Testis (tissue), 3 donors: ENCODE measurements around the gene KIAA0232. TPM values are rescaled to one million over a fixed set of nuclear protein-coding genes. Genes with fewer than 3 reads are reported as not detected.
A peak's percentile ranks its signal among the peaks of the same experiment; 100 is the strongest.

Source experiments
- DNase-seq: peaks from one replicate; pipeline ENCODE4 v3.0.0-alpha.2; 2019
- H3K27ac ChIP-seq, 2 donors: fragments of 200-600 bp; sonication (generic); one replicate each; pipeline ENCODE4 v1.5.1; 2019
- H3K27me3 ChIP-seq: fragments of 200-600 bp; sonication (generic); one replicate; pipeline ENCODE4 v1.5.1; 2019
- H3K36me3 ChIP-seq: fragments of 200-600 bp; sonication (generic); one replicate; pipeline ENCODE4 v1.5.1; 2017; ENCODE audit warnings: low read depth; ENCODE audit errors: missing control alignments
- H3K4me1 ChIP-seq: fragments of 200-600 bp; sonication (generic); one replicate; pipeline ENCODE4 v1.5.1; 2019
- H3K4me3 ChIP-seq, 2 donors: fragments of 200-600 bp; sonication (generic); one replicate each; pipeline ENCODE4 v1.5.1; 2017 to 2019
- H3K9me3 ChIP-seq: fragments of 200-600 bp; sonication (generic); one replicate; pipeline ENCODE4 v1.5.1; 2017
- POLR2A ChIP-seq: fragments of 450-650 bp; IDR thresholded peaks from one replicate; pipeline ENCODE4 v1.6.1; 2017; ENCODE audit warnings: antibody characterized with exemption, mild to moderate bottlenecking, moderate library complexity
- WGBS, 2 donors: methylation state at CpG; one replicate each; pipeline ENCODE4 v1.1.5; 2018; 5-methylcytosine and 5-hydroxymethylcytosine counted together
- intact Hi-C: fragments of 100-400 bp; cut with DNase I; formaldehyde crosslinking; loops from one replicate; pipeline ENCODE4 v1.15.1; 2023; ENCODE audit warnings: low total_unique reads
- polyA plus RNA-seq: library from polyadenylated mRNA; stranded (reverse); fragments of 350-450 nt; fragmentation: Illumina TruSeq; extraction: RNeasy Lipid Tissue Mini Kit (QIAGEN cat#74804); gene quantifications from one replicate; pipeline ENCODE4 v1.2.3, GENCODE V29; 2014; ENCODE audit warnings: low read depth, low replicate concordance; ENCODE audit not compliant: insufficient read depth
- total RNA-seq, 2 donors: library from RNA; depleted of rRNA; stranded (reverse); fragments of >200 nt; gene quantifications; one replicate each; pipeline ENCODE4 v1.2.3, GENCODE V29; 2016
- TF ChIP-seq, protein P1 (sequence below), 3 experiments: fragments of 450-650 bp in 2 of 3; fragments of 200-600 bp in 1 of 3; sonication (generic) in 1 of 3; IDR thresholded peaks; one replicate each; pipeline ENCODE4 v1.5.1; 2016 to 2019; ENCODE audit warnings: antibody characterized with exemption in 3 of 3, mild to moderate bottlenecking in 2 of 3, moderate library complexity in 1 of 3

The KIAA0232 gene
- total and polyA plus RNA-seq, 3 donors from 2014 or later: 22.7 to 48.0 (median 47.9) TPM

DNA sequence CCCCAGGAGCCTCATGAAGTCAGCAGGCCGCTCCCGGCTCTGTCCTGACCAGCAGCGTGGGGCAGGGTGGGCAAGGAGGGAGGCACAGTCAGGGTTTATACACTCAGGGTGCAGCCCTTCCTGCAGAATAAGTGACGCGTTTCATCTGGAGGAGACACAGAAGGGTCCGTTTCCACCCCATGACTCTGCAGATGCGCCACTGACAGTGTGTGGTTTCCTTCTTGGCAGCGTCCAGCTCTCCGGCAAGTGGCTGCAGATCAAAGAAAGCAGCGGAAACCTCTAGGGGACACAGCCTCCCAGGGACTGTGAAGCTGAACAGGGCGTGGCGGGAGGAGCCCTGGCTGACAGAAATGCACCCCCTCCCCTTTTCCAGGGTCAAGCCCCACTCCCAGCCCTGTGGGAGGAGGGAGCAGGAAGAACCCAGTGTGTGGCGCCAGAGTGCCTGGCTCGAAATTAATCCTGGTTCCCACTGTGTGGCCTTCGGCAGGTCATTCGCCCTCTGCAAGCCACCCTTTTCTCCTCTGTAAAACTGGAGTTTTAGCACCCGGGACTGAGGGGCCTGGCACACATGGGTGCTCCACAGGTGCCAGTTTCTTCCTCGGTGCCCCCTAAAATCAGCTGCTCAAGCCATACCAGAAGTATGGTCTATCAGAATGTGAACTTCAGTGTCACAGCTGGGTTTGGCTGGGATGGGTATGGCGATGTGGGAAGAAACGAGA, 109.8 kb downstream of the KIAA0232 start:
- H3K9me3 ChIP-seq: no peaks in the 10 kb centered on the region
- peaks cover 9% of the 10 kb centered on the region for H3K4me1 ChIP-seq
- H3K27me3 ChIP-seq: no peaks in the 10 kb centered on the region
- peak; percentile 46 for DNase-seq
- intact Hi-C loops: no loop called here
- H3K4me3 ChIP-seq: no peak overlapping the region
- TF ChIP-seq POLR2A: no peak
- 34 to 62% methylated on average over 8 to 20 of the region's 20 CpGs for WGBS, 2 donors
- peak overlapping the region in 1 of 2 donors; percentile 3 for H3K27ac ChIP-seq
- no peaks in the 10 kb centered on the region for H3K36me3 ChIP-seq

DNA sequence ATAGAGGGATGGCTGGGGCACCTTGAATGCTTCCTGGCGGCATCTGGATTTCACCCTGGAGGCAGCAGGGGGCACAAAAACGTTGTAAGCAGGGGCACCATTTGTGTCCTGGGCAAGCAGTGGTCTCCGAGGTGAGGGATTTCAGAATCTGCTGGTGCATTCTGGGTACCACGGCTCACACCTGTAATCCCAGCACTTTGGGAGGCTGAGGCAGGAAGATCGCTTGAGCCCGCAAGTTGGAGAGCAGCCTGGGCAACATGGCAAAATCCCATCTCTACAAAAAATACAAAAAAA, 110.3 kb downstream of the KIAA0232 start:
- no peak overlapping the region for H3K27ac ChIP-seq
- no peaks in the 10 kb centered on the region for H3K36me3 ChIP-seq
- WGBS, 2 donors: 76 to 80% methylated on average over 6 of the region's 6 CpGs
- DNase-seq: no peak
- H3K4me3 ChIP-seq: no peak overlapping the region
- H3K27me3 ChIP-seq: no peaks in the 10 kb centered on the region
- TF ChIP-seq, protein P1, sequence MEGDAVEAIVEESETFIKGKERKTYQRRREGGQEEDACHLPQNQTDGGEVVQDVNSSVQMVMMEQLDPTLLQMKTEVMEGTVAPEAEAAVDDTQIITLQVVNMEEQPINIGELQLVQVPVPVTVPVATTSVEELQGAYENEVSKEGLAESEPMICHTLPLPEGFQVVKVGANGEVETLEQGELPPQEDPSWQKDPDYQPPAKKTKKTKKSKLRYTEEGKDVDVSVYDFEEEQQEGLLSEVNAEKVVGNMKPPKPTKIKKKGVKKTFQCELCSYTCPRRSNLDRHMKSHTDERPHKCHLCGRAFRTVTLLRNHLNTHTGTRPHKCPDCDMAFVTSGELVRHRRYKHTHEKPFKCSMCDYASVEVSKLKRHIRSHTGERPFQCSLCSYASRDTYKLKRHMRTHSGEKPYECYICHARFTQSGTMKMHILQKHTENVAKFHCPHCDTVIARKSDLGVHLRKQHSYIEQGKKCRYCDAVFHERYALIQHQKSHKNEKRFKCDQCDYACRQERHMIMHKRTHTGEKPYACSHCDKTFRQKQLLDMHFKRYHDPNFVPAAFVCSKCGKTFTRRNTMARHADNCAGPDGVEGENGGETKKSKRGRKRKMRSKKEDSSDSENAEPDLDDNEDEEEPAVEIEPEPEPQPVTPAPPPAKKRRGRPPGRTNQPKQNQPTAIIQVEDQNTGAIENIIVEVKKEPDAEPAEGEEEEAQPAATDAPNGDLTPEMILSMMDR (IDR thresholded peaks at IDR 0.05): no peak
- TF ChIP-seq POLR2A: no peak
- intact Hi-C loops: no loop called here
- peaks cover 9% of the 10 kb centered on the region for H3K4me1 ChIP-seq
- H3K9me3 ChIP-seq: no peaks in the 10 kb centered on the region

DNA sequence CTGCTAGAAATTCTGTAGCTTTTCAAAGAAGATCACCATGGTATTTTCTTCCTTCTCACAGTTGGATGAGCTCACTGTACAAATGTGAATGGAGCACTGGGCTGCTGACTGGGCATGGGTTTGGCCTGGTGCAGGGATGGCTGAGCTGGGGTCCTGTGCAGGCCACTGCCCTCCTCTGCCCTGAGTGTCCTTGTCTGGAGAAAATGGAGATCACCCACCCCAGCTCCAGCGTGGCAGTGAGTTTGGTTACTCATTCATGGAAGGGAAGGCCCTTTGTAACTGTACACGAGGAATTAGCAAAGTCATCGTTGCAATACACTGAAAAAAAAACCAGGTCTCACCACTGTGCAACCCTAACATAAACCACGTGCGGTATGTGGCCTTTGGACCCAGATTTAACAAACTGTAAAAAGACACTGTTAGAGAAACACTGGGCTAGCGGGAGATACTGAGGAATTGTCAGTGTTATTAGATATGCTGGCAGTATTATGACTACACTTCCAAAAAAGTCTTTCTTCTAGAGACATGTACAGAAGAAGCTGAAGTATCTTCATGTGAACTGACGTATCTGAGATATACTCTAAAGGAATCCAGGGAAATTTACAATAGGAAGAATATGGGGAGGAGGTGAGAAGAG, 111.0 kb downstream of the KIAA0232 start:
- Histone ChIP-seq H3K36me3 (no peaks in the 10 kb centered on the region), H3K27ac (no peak overlapping the region), H3K27me3 (no peaks in the 10 kb centered on the region), H3K4me1 (peaks cover 9% of the 10 kb centered on the region), H3K9me3 (no peaks in the 10 kb centered on the region), H3K4me3 (no peak overlapping the region)
- intact Hi-C loops: no loop called here
- 85 to 88% methylated on average over 7 of the region's 7 CpGs for WGBS, 2 donors
- DNase-seq: no peak
- no peak for TF ChIP-seq POLR2A
- TF ChIP-seq, protein P1 (IDR thresholded peaks at IDR 0.05): no peak

DNA sequence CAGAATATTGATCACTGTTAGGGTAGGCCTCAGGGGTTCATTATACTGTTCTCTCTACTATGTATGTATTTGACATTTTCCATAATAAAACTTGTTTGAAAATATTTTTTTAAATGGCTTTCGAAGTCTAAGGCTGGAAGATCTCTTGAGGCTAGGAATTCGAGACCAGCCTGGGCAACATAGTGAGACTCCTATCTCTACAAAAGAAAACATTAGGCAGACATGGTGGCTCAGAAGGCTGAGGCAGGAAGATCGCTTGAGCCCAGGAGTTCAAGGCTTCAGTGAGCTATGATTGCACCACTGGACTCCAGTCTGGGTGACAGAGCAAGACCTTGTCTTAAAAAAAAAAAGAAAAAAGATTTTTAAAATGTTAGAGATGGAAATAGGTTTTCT, 111.6 kb downstream of the KIAA0232 start:
- Histone ChIP-seq H3K9me3 (no peaks in the 10 kb centered on the region), H3K27me3 (no peaks in the 10 kb centered on the region), H3K27ac (no peak overlapping the region), H3K4me3 (no peak overlapping the region), H3K36me3 (no peaks in the 10 kb centered on the region), H3K4me1 (peaks cover 9% of the 10 kb centered on the region)
- 90 to 94% methylated on average over 3 of the region's 3 CpGs for WGBS, 2 donors
- DNase-seq: no peak
- intact Hi-C loops: no loop called here
- no peak for TF ChIP-seq POLR2A
- TF ChIP-seq, protein P1 (IDR thresholded peaks at IDR 0.05): no peak

DNA sequence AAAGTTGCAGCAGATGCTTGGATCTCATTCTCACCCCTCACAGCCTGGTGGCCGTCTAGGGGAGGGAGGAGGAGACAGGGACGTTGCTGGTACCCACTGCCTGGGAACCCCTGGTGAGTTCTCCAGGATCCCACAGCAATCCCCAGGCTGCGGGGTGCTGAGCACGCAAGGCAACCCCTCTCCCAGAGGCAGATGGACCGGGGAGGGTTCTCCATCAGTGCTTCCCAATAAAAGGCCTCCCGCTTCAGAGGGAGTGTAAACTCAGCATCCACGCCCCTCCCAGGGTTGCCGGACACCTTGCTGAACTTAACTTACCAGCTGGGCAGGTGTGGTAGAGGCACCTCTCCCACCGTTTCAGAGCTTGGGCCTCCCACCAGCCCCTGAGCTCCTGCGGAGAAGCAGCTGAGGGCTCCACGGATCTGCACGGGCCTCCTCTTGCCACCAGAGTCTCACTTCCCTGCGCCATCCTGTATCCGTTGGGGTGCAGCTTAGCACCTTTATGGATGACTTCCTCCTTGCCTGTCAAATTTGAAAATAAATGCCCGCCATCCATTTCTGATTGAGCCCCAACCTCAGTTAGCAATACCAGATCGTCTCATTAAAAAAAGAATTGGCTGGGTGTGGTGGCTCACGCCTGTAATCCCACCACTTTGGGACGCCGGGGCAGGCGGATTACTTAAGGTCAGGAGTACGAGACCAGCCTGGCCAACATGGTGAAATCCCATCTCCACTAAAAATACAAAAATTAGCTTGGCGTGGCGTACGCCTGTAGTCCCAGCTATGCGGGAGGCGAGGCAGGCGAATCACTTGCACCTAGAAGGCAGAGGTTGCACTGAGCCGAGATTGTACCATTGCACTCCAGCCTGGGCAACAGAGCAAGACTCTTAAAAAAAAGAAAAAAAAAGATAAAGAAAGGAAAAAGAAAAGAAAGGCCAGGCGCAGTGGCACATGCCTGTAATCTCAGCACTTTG, 112.3 kb downstream of the KIAA0232 start:
- no peak overlapping the region for H3K27ac ChIP-seq
- TF ChIP-seq, protein P1 (IDR thresholded peaks at IDR 0.05): no peak
- TF ChIP-seq POLR2A: no peak
- 90 to 92% methylated on average over 23 to 29 of the region's 29 CpGs for WGBS, 2 donors
- H3K27me3 ChIP-seq: no peaks in the 10 kb centered on the region
- DNase-seq: no peak
- H3K36me3 ChIP-seq: no peaks in the 10 kb centered on the region
- intact Hi-C loops: no loop called here
- H3K4me1 ChIP-seq: peaks cover 9% of the 10 kb centered on the region
- no peaks in the 10 kb centered on the region for H3K9me3 ChIP-seq
- no peak overlapping the region for H3K4me3 ChIP-seq
